Upper lobe of left lung (tissue), 6 donors: Measurements from ENCODE around the gene USP2. TPM values are rescaled to one million over a fixed set of nuclear protein-coding genes. Genes with fewer than 3 reads are reported as not detected.

Experiments
- ATAC-seq, 2 donors: fragments of 200-7000 bp; cut with Tn5 transposase; one replicate each; pipeline ENCODE4 v1.9.1; 2022; ENCODE audit warnings: mild to moderate bottlenecking in 2 of 2, moderate library complexity in 2 of 2; ENCODE audit not compliant: low FRiP score in 2 of 2
- DNase-seq, 2 donors: peaks; one replicate each; pipeline ENCODE4 v3.0.0-alpha.2; 2019 to 2020
- H3K27ac ChIP-seq, 4 donors: fragments of 200-600 bp; sonication (generic); one replicate each; pipeline ENCODE4 v1.5.1; 2016 to 2019
- H3K27me3 ChIP-seq, 4 donors: fragments of 200-600 bp; sonication (generic); one replicate each; pipeline ENCODE4 v1.5.1; 2017 to 2019
- H3K36me3 ChIP-seq, 4 donors: fragments of 200-600 bp; sonication (generic); one replicate each; pipeline ENCODE4 v1.5.1; 2016 to 2019
- H3K4me1 ChIP-seq, 4 donors: fragments of 200-600 bp; sonication (generic); one replicate each; pipeline ENCODE4 v1.5.1; 2018 to 2019
- H3K4me3 ChIP-seq, 4 donors: fragments of 200-600 bp; sonication (generic); one replicate each; pipeline ENCODE4 v1.5.1; 2017 to 2019; ENCODE audit warnings: mild to moderate bottlenecking in 2 of 4, moderate library complexity in 1 of 4
- H3K9me3 ChIP-seq, 4 donors: fragments of 200-600 bp; sonication (generic); one replicate each; pipeline ENCODE4 v1.5.1; 2018 to 2019
- CTCF ChIP-seq, 6 experiments: fragments of 450-650 bp in 4 of 6; fragments of 200-600 bp in 2 of 6; sonication (generic) in 2 of 6; IDR thresholded peaks; one replicate each; pipeline ENCODE4 v1.5.1; 2016 to 2019; ENCODE audit warnings: antibody characterized with exemption in 6 of 6
- EP300 ChIP-seq, 4 donors: sonication (generic); formaldehyde crosslinking; IDR thresholded peaks; one replicate each; pipeline ENCODE4 v1.5.1; 2017; ENCODE audit warnings: antibody characterized with exemption in 4 of 4, control low read depth in 2 of 4
- POLR2A ChIP-seq, 4 donors: fragments of 450-650 bp; IDR thresholded peaks; one replicate each; pipeline ENCODE4 v1.5.1; 2016 to 2017; ENCODE audit warnings: antibody characterized with exemption in 4 of 4, mild to moderate bottlenecking in 2 of 4
- POLR2AphosphoS5 ChIP-seq, 2 donors: sonication (generic); formaldehyde crosslinking; IDR thresholded peaks; one replicate each; pipeline ENCODE4 v1.5.1; 2017; ENCODE audit warnings: antibody characterized with exemption in 2 of 2
- WGBS, 2 donors: methylation state at CpG; one replicate each; pipeline ENCODE4 v1.1.5; 2017 to 2018; 5-methylcytosine and 5-hydroxymethylcytosine counted together
- total RNA-seq, 6 donors: library from RNA; depleted of rRNA in 4 of 6; stranded (reverse); fragments of >200 nt in 4 of 6; gene quantifications; one replicate each; pipeline versions ENCODE4 v1.1.0 to v1.2.1, GENCODE V29; 2016 to 2021
- donor health status: DM: no; HTN: no; CAD: no; lungs with moderate emphysema.
- donor health status: DM: no; HTN: yes; CAD: no; lungs with severe emphysema.

USP2 gene
- total RNA-seq, 6 donors from 2014 or later = 1.7 to 5.0 (median 3.0) TPM

GRCh38 chr11:119371067-119371601, 10.4 kb downstream of the USP2 start:
- no peaks in the 10 kb centered on the region for H3K27me3 ChIP-seq
- peaks cover 26 to 38% (median 35%) of the 10 kb centered on the region in 4 donors for H3K4me1 ChIP-seq
- H3K4me3 ChIP-seq = no peak overlapping the region
- DNase-seq = no peak
- TF ChIP-seq CTCF (IDR thresholded peaks at IDR 0.05) (no peak), POLR2AphosphoS5 (IDR thresholded peaks at IDR 0.05) (no peak), POLR2A (IDR thresholded peaks at IDR 0.05) (no peak), EP300 (IDR thresholded peaks at IDR 0.05) (no peak)
- no peaks in the 10 kb centered on the region for H3K9me3 ChIP-seq
- peak overlapping the region in 1 of 4 donors; percentile 28 for H3K27ac ChIP-seq
- no peaks in the 10 kb centered on the region for H3K36me3 ChIP-seq
- WGBS, 2 donors = 82 to 86% methylated on average over 7 to 8 of the region's 8 CpGs
- ATAC-seq = no peak

- ATAC-seq = no peak
- H3K4me3 ChIP-seq = no peak overlapping the region
- peak overlapping the region in 2 of 4 donors; percentile 28 to 32 for H3K27ac ChIP-seq
- no peaks in the 10 kb centered on the region for H3K9me3 ChIP-seq
- H3K36me3 ChIP-seq = no peaks in the 10 kb centered on the region
- no peak for TF ChIP-seq CTCF (IDR thresholded peaks at IDR 0.05)
- no peak for TF ChIP-seq EP300 (IDR thresholded peaks at IDR 0.05)
- TF ChIP-seq POLR2A (IDR thresholded peaks at IDR 0.05) = no peak
- no peak for TF ChIP-seq POLR2AphosphoS5 (IDR thresholded peaks at IDR 0.05)
- peaks cover 21 to 33% (median 29%) of the 10 kb centered on the region in 4 donors for H3K4me1 ChIP-seq
- H3K27me3 ChIP-seq = no peaks in the 10 kb centered on the region
- peak in 1 of 2 donors; percentile 45 for DNase-seq
- WGBS, 2 donors = 23 to 49% methylated on average over 4 to 8 of the region's 8 CpGs
These were observed 10.9 kb downstream of the USP2 start for GRCh38 chr11:119370486-119371046.

GRCh38 chr11:119369132-119369925, 12.2 kb downstream of the USP2 start:
- no peak for ATAC-seq
- Histone ChIP-seq H3K27ac (peak overlapping the region in 1 of 4 donors; percentile 18), H3K36me3 (no peaks in the 10 kb centered on the region), H3K27me3 (peaks cover 0 to 1% (median 0%) of the 10 kb centered on the region in 4 donors), H3K4me1 (peaks cover 21 to 37% (median 30%) of the 10 kb centered on the region in 4 donors), H3K4me3 (no peak overlapping the region), H3K9me3 (no peaks in the 10 kb centered on the region)
- DNase-seq = no peak
- TF ChIP-seq POLR2A (IDR thresholded peaks at IDR 0.05) (no peak), POLR2AphosphoS5 (IDR thresholded peaks at IDR 0.05) (no peak), EP300 (IDR thresholded peaks at IDR 0.05) (no peak), CTCF (IDR thresholded peaks at IDR 0.05) (no peak)
- 74 to 76% methylated on average over 13 of the region's 13 CpGs for WGBS, 2 donors

GRCh38 chr11:119368121-119369034, 13.1 kb downstream of the USP2 start:
- WGBS, 2 donors = 38 to 61% methylated on average over 7 to 15 of the region's 17 CpGs
- Histone ChIP-seq H3K9me3 (no peaks in the 10 kb centered on the region), H3K27ac (peak overlapping the region in 1 of 4 donors; percentile 30), H3K36me3 (no peaks in the 10 kb centered on the region), H3K27me3 (peaks cover 0 to 7% (median 1%) of the 10 kb centered on the region in 4 donors), H3K4me1 (peaks cover 28 to 41% (median 37%) of the 10 kb centered on the region in 4 donors), H3K4me3 (no peak overlapping the region)
- DNase-seq (peak; percentile 39 to 85), ATAC-seq (peak in 1 of 2 donors; percentile 31)
- TF ChIP-seq POLR2AphosphoS5 (IDR thresholded peaks at IDR 0.05) (no peak), CTCF (IDR thresholded peaks at IDR 0.05) (no peak)
